OCI-LY1 (cell line): ENCODE measurements around the gene CPVL.

ENCODE experiments used
- H2AFZ ChIP-seq: fragments of 200-600 bp; sonication (generic), shearing (Covaris generic); 2 replicates; pipeline ENCODE4 v1.6.0; 2014; ENCODE audit warnings: antibody characterized with exemption, mild to moderate bottlenecking, low read length
- H3F3A ChIP-seq: fragments of 200-600 bp; sonication (generic), shearing (Covaris generic); 2 replicates; pipeline ENCODE4 v1.6.0; 2014; ENCODE audit warnings: mild to moderate bottlenecking, antibody characterized with exemption, low read length, moderate library complexity; ENCODE audit not compliant: insufficient read depth
- H3K27ac ChIP-seq: fragments of 200-600 bp; sonication (generic); 2 replicates; pipeline ENCODE4 v1.5.1; 2014; ENCODE audit warnings: low read length, mixed run types, mild to moderate bottlenecking, low read depth; ENCODE audit not compliant: poor library complexity, severe bottlenecking
- H3K27me3 ChIP-seq: fragments of 200-600 bp; sonication (generic); 2 replicates; pipeline ENCODE4 v1.6.0; 2014; ENCODE audit warnings: antibody characterized with exemption, mild to moderate bottlenecking, low read length, moderate library complexity; ENCODE audit not compliant: insufficient read depth
- H3K36me3 ChIP-seq: fragments of 200-600 bp; sonication (generic); 2 replicates; pipeline ENCODE4 v1.6.1; 2014; ENCODE audit warnings: mild to moderate bottlenecking, antibody characterized with exemption, low read length, moderate library complexity, mixed read lengths; ENCODE audit not compliant: insufficient read depth
- H3K4me1 ChIP-seq: fragments of 200-600 bp; sonication (generic); 2 replicates; pipeline ENCODE4 v1.5.1; 2014; ENCODE audit warnings: mild to moderate bottlenecking, low read length, moderate library complexity; ENCODE audit not compliant: insufficient read depth, severe bottlenecking
- H3K4me2 ChIP-seq: fragments of 200-600 bp; sonication (generic), shearing (Covaris generic); 2 replicates; pipeline ENCODE4 v1.6.1; 2014; ENCODE audit warnings: low read length
- H3K4me3 ChIP-seq: fragments of 200-600 bp; sonication (generic); 2 replicates; pipeline ENCODE4 v1.5.1; 2014; ENCODE audit warnings: low read length, low read depth, mild to moderate bottlenecking, mixed read lengths; ENCODE audit not compliant: poor library complexity, severe bottlenecking
- H3K79me2 ChIP-seq: fragments of 200-600 bp; shearing (Covaris generic); 2 replicates; pipeline ENCODE4 v1.6.1; 2016; ENCODE audit warnings: mixed run types, low read length, mixed read lengths; ENCODE audit not compliant: insufficient read depth
- H3K9ac ChIP-seq: fragments of 200-600 bp; sonication (generic), shearing (Covaris generic); 2 replicates; pipeline ENCODE4 v1.6.1; 2014; ENCODE audit warnings: mild to moderate bottlenecking, low read length, mixed read lengths
- H3K9me2 ChIP-seq: fragments of 200-600 bp; sonication (generic), shearing (Covaris generic); 2 replicates; pipeline ENCODE4 v1.6.1; 2014; ENCODE audit warnings: low read depth, mild to moderate bottlenecking, low read length, mixed read lengths
- H3K9me3 ChIP-seq: fragments of 200-600 bp; shearing (Covaris generic); 2 replicates; pipeline ENCODE4 v1.6.1; 2014; ENCODE audit warnings: low read length, mixed read lengths
- H4K20me1 ChIP-seq: fragments of 200-600 bp; sonication (generic), shearing (Covaris generic); 2 replicates; pipeline ENCODE4 v1.6.0; 2016; ENCODE audit warnings: mild to moderate bottlenecking, low read length; ENCODE audit not compliant: insufficient read depth
- EZH2 ChIP-seq: fragments of 200-600 bp; sonication (generic), shearing (Covaris generic); IDR thresholded peaks from 2 replicates; pipeline ENCODE4 v1.8.0; 2017; ENCODE audit warnings: borderline replicate concordance, mixed run types, mild to moderate bottlenecking, antibody characterized with exemption, low read length, moderate library complexity, mixed read lengths
- TF ChIP-seq, protein P1 (sequence below): fragments of 200-600 bp; sonication (generic), shearing (Covaris generic); IDR thresholded peaks from 2 replicates; pipeline ENCODE4 v1.5.1; 2017; ENCODE audit warnings: mild to moderate bottlenecking, antibody characterized with exemption, low read length, moderate library complexity, mixed read lengths

CPVL gene

DNA sequence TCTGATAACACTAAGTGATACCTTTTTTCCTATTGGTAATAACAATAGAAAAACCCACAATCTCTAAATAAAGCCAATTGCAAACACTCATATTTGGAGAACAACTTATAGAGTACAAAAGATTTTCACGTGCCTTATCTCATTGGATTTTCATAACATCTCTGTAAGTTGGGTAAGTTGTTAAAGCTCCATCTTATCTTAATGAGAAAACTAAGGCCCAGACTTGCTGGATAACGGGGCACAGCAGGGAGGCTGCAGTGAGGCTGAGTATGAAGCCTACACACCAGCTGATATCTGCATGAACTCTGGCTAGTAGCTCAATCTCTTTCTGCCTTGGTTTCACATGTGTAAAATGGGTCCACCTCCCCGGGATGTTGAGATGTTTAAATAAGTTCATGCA is 26.8 kb downstream of the CPVL start:
- no peak overlapping the region for H2AFZ ChIP-seq
- TF ChIP-seq, protein P1, sequence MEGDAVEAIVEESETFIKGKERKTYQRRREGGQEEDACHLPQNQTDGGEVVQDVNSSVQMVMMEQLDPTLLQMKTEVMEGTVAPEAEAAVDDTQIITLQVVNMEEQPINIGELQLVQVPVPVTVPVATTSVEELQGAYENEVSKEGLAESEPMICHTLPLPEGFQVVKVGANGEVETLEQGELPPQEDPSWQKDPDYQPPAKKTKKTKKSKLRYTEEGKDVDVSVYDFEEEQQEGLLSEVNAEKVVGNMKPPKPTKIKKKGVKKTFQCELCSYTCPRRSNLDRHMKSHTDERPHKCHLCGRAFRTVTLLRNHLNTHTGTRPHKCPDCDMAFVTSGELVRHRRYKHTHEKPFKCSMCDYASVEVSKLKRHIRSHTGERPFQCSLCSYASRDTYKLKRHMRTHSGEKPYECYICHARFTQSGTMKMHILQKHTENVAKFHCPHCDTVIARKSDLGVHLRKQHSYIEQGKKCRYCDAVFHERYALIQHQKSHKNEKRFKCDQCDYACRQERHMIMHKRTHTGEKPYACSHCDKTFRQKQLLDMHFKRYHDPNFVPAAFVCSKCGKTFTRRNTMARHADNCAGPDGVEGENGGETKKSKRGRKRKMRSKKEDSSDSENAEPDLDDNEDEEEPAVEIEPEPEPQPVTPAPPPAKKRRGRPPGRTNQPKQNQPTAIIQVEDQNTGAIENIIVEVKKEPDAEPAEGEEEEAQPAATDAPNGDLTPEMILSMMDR, result no peak
- no peak for TF ChIP-seq EZH2
- no peaks in the 10 kb centered on the region for H3K36me3 ChIP-seq
- no peaks in the 10 kb centered on the region for H4K20me1 ChIP-seq
- H3K4me3 ChIP-seq, result no peak overlapping the region
- no peaks in the 10 kb centered on the region for H3K79me2 ChIP-seq
- no peak overlapping the region for H3K9ac ChIP-seq
- H3F3A ChIP-seq, result no peaks in the 10 kb centered on the region
- no peaks in the 10 kb centered on the region for H3K9me2 ChIP-seq
- no peaks in the 10 kb centered on the region for H3K4me1 ChIP-seq
- no peaks in the 10 kb centered on the region for H3K9me3 ChIP-seq
- H3K27ac ChIP-seq, result no peak overlapping the region
- H3K27me3 ChIP-seq, result no peaks in the 10 kb centered on the region; the same call in 1 of the 2 replicates
- no peak overlapping the region for H3K4me2 ChIP-seq

DNA sequence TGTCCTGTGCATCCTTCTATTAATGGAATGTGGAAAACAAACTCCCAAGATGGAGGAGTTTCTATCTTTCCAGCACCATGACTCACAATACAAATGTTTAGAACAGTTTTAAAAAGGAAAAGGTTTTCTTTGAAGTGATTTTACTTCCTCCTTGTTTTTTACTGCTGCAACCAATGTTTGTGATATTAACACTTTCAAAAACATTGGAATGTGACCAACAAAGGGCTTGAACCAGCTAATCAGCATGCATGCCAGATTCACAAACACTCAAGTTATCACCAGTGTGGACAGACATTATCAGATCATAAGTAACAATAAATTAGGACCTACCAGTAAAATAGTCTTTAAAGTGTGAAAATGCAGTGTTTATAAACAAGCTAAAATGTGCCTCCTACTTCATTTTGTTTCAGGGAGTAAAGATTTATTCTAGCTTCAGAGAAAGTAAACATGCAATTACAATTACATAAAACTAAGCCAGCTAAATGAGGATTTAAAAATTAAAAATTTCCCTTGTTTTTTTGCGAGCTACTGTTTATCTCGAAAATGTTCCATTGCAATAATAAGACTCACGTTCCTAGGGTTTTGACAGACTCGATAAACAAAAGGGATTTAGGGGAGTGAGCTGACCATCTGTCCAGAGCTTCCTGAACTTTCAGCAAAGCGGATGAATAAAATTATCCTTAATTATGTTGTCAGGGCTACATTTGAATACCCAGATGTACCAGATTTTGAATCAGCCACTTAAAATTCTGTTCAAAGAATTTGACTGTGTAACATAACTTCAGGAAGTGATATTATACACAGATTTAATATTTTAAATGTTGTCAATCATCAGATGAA is 29.8 kb downstream of the CPVL start:
- no peaks in the 10 kb centered on the region for H3K79me2 ChIP-seq
- no peaks in the 10 kb centered on the region for H4K20me1 ChIP-seq
- H3K9me2 ChIP-seq, result no peaks in the 10 kb centered on the region
- H3K9ac ChIP-seq, result no peak overlapping the region
- H3K4me1 ChIP-seq, result no peaks in the 10 kb centered on the region
- no peak overlapping the region for H3K27ac ChIP-seq
- no peaks in the 10 kb centered on the region; the same call in 1 of the 2 replicates for H3K27me3 ChIP-seq
- no peak overlapping the region for H2AFZ ChIP-seq
- no peaks in the 10 kb centered on the region for H3K36me3 ChIP-seq
- no peaks in the 10 kb centered on the region for H3F3A ChIP-seq
- no peak for TF ChIP-seq EZH2
- TF ChIP-seq, protein P1, result no peak
- H3K9me3 ChIP-seq, result no peaks in the 10 kb centered on the region
- no peak overlapping the region for H3K4me3 ChIP-seq
- H3K4me2 ChIP-seq, result no peak overlapping the region

DNA sequence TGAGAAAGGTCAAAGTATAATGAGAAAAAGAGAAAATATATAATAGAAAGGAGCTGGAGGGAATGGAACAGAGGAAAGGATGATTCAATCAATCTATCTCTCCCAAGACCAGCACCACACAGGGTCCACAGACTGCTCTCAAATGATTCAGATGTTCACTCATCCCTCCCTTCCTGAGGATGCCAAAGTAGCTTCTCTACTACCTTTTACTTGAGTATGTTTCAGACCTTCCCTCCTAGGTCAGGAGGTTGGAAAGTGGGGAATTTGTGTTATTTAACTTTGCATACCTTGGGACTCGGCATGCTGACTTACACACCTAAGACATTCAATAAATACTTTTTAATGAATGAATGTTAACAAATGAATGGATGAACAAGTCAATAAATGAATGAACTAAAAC is 30.6 kb downstream of the CPVL start:
- no peak overlapping the region for H3K9ac ChIP-seq
- H3K4me1 ChIP-seq, result no peaks in the 10 kb centered on the region
- no peaks in the 10 kb centered on the region for H4K20me1 ChIP-seq
- H3K9me2 ChIP-seq, result no peaks in the 10 kb centered on the region
- H3K9me3 ChIP-seq, result no peaks in the 10 kb centered on the region
- no peak overlapping the region for H3K4me3 ChIP-seq
- H3K27me3 ChIP-seq, result peaks cover 2% of the 10 kb centered on the region; the same call in 1 of the 2 replicates
- TF ChIP-seq, protein P1, result no peak
- no peak for TF ChIP-seq EZH2
- H3K79me2 ChIP-seq, result no peaks in the 10 kb centered on the region
- no peaks in the 10 kb centered on the region for H3K36me3 ChIP-seq
- H2AFZ ChIP-seq, result no peak overlapping the region
- H3K27ac ChIP-seq, result no peak overlapping the region
- H3F3A ChIP-seq, result no peaks in the 10 kb centered on the region
- H3K4me2 ChIP-seq, result no peak overlapping the region
